HEK293T (cell line): ENCODE data around the gene CCDC136.

ENCODE experiments used
- ARNT ChIP-seq: fragments of 450-650 bp; IDR thresholded peaks from 2 replicates; pipeline ENCODE4 v1.6.1; 2017; ENCODE audit warnings: mild to moderate bottlenecking
- BHLHE40 ChIP-seq: fragments of 450-650 bp; IDR thresholded peaks from 2 replicates; pipeline ENCODE4 v1.6.1; 2016; ENCODE audit warnings: mild to moderate bottlenecking, moderate library complexity, borderline replicate concordance
- CTBP1 ChIP-seq: fragments of 450-650 bp; IDR thresholded peaks from 2 replicates; pipeline ENCODE4 v1.6.1; 2016; ENCODE audit warnings: borderline replicate concordance
- ELF4 ChIP-seq: fragments of 450-650 bp; IDR thresholded peaks from 2 replicates; pipeline ENCODE4 v1.6.1; 2017; ENCODE audit warnings: antibody characterized with exemption
- FOXA1 ChIP-seq: fragments of 450-650 bp; IDR thresholded peaks from 2 replicates; pipeline ENCODE4 v1.6.1; 2016; ENCODE audit warnings: mild to moderate bottlenecking
- FOXK2 ChIP-seq: fragments of 450-650 bp; IDR thresholded peaks from 2 replicates; pipeline ENCODE4 v1.6.1; 2016; ENCODE audit warnings: mild to moderate bottlenecking
- FOXM1 ChIP-seq: fragments of 450-650 bp; IDR thresholded peaks from 2 replicates; pipeline ENCODE4 v1.6.1; 2017; ENCODE audit warnings: mild to moderate bottlenecking, borderline replicate concordance
- HDGF ChIP-seq: fragments of 450-650 bp; IDR thresholded peaks from 2 replicates; pipeline ENCODE4 v1.6.1; 2017; ENCODE audit warnings: antibody characterized with exemption, borderline replicate concordance
- LEF1 ChIP-seq: fragments of 450-650 bp; IDR thresholded peaks from 2 replicates; pipeline ENCODE4 v1.6.1; 2017; ENCODE audit warnings: mild to moderate bottlenecking, borderline replicate concordance
- PKNOX1 ChIP-seq: fragments of 450-650 bp; IDR thresholded peaks from 2 replicates; pipeline ENCODE4 v1.6.1; 2016
- SP1 ChIP-seq: fragments of 450-650 bp; IDR thresholded peaks from 2 replicates; pipeline ENCODE4 v1.6.1; 2017
- SUZ12 ChIP-seq: fragments of 450-650 bp; IDR thresholded peaks from 2 replicates; pipeline ENCODE4 v1.6.1; 2016; ENCODE audit warnings: mild to moderate bottlenecking
- TARDBP ChIP-seq: fragments of 450-650 bp; IDR thresholded peaks from 2 replicates; pipeline ENCODE4 v1.6.1; 2016
- ZNF384 ChIP-seq: fragments of 450-650 bp; IDR thresholded peaks from 2 replicates; pipeline ENCODE4 v1.6.1; 2016

- TF ChIP-seq BHLHE40 (no peak), SP1 (no peak), CTBP1 (no peak), ARNT (no peak), TARDBP (no peak), SUZ12 (no peak), ELF4 (no peak), FOXK2 (no peak), LEF1 (no peak), HDGF (no peak), FOXM1 (no peak), PKNOX1 (no peak), ZNF384 (no peak), FOXA1 (no peak)
Observed at GRCh38 chr7:128831994-128832879, 40.5 kb downstream of the CCDC136 start.
